ELF-1 (cell line): ENCODE data around the gene POLRMT.
"Not testable (repeated sequence)": the region's sequence is repeated elsewhere in the genome, so short reads cannot be mapped to it uniquely, and the experiment has no call there.

Source experiments
- DNase-seq: peaks from one replicate; pipeline ENCODE4 v3.0.0-alpha.2; 2016; ENCODE audit warnings: low read depth, low spot score

Gene POLRMT

GRCh38 chr19:628168-628567 lies 5.2 kb downstream of the POLRMT start:
- DNase-seq, result peak; percentile 60

- not testable (repeated sequence) for DNase-seq
These were observed 6.8 kb downstream of the POLRMT start for GRCh38 chr19:626566-626965.

- no peak for DNase-seq
These were observed 8.1 kb downstream of the POLRMT start for GRCh38 chr19:625257-625656.

- no peak for DNase-seq
These were observed 8.8 kb downstream of the POLRMT start for GRCh38 chr19:624433-625109.

GRCh38 chr19:623974-624373 lies 9.4 kb downstream of the POLRMT start:
- no peak for DNase-seq

GRCh38 chr19:623175-623916 lies 10.0 kb downstream of the POLRMT start:
- no peak for DNase-seq

GRCh38 chr19:622666-623065 lies 10.7 kb downstream of the POLRMT start:
- DNase-seq, result no peak

- no peak for DNase-seq
These were observed 11.5 kb downstream of the POLRMT start for GRCh38 chr19:621819-622218.

GRCh38 chr19:621191-621590 lies 12.1 kb downstream of the POLRMT start:
- DNase-seq, result not testable (repeated sequence)

- no peak for DNase-seq
These were observed 13.0 kb downstream of the POLRMT start for GRCh38 chr19:620166-620862.

- DNase-seq, result no peak
These were observed 13.9 kb downstream of the POLRMT start for GRCh38 chr19:619286-620002.

GRCh38 chr19:618674-619285 lies 14.6 kb downstream of the POLRMT start:
- DNase-seq, result no peak

- no peak for DNase-seq
These were observed 15.1 kb downstream of the POLRMT start for GRCh38 chr19:618247-618619.

- DNase-seq, result no peak
These were observed 15.6 kb downstream of the POLRMT start for GRCh38 chr19:617551-618246.

GRCh38 chr19:616747-617526 lies 16.4 kb downstream of the POLRMT start:
- DNase-seq, result no peak

- peak; percentile 42 for DNase-seq
These were observed 17.2 kb downstream of the POLRMT start for GRCh38 chr19:616062-616700.

- DNase-seq, result no peak
These were observed 17.7 kb downstream of the POLRMT start for GRCh38 chr19:615619-616018.

- no peak for DNase-seq
These were observed 19.4 kb downstream of the POLRMT start for GRCh38 chr19:613732-614567.

GRCh38 chr19:612941-613340 lies 20.4 kb downstream of the POLRMT start:
- DNase-seq, result no peak
